HepG2 (cell line): ENCODE results near the gene NOTCH2.

ENCODE experiments used
- DPF2 ChIP-seq: sonication (generic); formaldehyde crosslinking; IDR thresholded peaks from 2 replicates; pipeline ENCODE4 v1.4.0; 2020; ENCODE audit warnings: mild to moderate bottlenecking, low read depth, missing genetic modification reagents, borderline replicate concordance
- ZNF274 ChIP-seq: sonication (generic); formaldehyde crosslinking; IDR thresholded peaks from 2 replicates; pipeline ENCODE4 v1.5.1; 2020; ENCODE audit warnings: mild to moderate bottlenecking, missing genetic modification reagents
- ZNF33B ChIP-seq: sonication (generic); formaldehyde crosslinking; IDR thresholded peaks from 2 replicates; pipeline ENCODE4 v1.5.1; 2020; ENCODE audit warnings: mild to moderate bottlenecking, missing genetic modification reagents
- TF ChIP-seq, protein P1 (sequence below): sonication (generic); formaldehyde crosslinking; IDR thresholded peaks from 2 replicates; pipeline ENCODE4 v1.5.0; 2020; ENCODE audit warnings: mild to moderate bottlenecking, missing genetic modification reagents
- TF ChIP-seq, protein P2 (sequence below): sonication (generic); formaldehyde crosslinking; IDR thresholded peaks from 2 replicates; pipeline ENCODE4 v1.4.0; 2020; ENCODE audit warnings: missing genetic modification reagents
- TF ChIP-seq, protein P3 (sequence below): sonication (generic); formaldehyde crosslinking; IDR thresholded peaks from 2 replicates; pipeline ENCODE4 v1.5.0; 2020; ENCODE audit warnings: mild to moderate bottlenecking, missing genetic modification reagents, moderate library complexity
- TF ChIP-seq, protein P4 (sequence below): sonication (generic); formaldehyde crosslinking; IDR thresholded peaks from 2 replicates; pipeline ENCODE4 v1.4.0; 2020; ENCODE audit warnings: mild to moderate bottlenecking, missing genetic modification reagents
- TF ChIP-seq, protein P5 (sequence below): sonication (generic); formaldehyde crosslinking; IDR thresholded peaks from 2 replicates; pipeline ENCODE4 v1.4.0; 2020; ENCODE audit warnings: missing genetic modification reagents

DNA sequence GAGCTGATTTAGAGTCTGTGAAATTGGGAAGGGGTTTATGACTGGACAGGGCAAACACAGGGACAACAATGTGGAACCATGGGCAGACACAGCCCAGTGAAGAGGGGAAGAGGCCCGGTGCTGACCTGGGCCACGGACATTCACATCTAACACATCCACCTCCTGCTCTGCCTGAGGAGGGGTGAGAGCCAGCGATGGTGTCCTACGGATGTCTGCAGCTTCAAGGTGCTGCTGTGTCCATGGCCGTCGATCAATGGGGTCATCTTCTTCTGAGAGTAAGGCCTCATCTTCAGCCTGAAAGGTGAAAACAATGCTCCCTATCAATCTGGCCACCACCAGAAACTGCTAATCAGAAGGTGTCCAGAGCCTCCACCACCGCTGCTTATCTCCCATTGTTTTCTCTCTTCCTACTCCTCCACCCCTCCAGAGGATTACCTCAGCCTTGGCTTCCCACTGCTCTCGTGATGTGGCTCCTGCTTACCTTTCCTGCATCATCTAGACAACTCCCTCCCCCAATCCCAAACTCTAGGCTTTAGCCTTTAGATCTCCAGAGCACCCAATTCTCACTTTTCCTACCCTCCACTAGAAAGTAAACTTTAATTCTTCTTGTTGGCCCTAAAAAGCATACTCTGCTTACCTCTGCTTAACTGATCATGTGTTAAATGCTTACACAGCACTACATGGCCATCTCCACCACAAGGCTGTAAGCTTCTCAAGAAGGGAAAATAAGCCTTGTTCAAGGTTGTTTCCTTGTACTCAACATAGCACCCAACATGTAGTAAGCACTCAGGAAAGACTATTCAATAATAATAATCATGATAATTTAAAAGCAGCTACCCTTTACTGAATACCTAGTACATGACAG is 149.1 kb downstream of the NOTCH2 start:
- TF ChIP-seq ZNF274 (CRISPR knock-in tag) (no peak), ZNF33B (CRISPR knock-in tag) (no peak), DPF2 (CRISPR knock-in tag) (no peak)
- TF ChIP-seq, protein P1, sequence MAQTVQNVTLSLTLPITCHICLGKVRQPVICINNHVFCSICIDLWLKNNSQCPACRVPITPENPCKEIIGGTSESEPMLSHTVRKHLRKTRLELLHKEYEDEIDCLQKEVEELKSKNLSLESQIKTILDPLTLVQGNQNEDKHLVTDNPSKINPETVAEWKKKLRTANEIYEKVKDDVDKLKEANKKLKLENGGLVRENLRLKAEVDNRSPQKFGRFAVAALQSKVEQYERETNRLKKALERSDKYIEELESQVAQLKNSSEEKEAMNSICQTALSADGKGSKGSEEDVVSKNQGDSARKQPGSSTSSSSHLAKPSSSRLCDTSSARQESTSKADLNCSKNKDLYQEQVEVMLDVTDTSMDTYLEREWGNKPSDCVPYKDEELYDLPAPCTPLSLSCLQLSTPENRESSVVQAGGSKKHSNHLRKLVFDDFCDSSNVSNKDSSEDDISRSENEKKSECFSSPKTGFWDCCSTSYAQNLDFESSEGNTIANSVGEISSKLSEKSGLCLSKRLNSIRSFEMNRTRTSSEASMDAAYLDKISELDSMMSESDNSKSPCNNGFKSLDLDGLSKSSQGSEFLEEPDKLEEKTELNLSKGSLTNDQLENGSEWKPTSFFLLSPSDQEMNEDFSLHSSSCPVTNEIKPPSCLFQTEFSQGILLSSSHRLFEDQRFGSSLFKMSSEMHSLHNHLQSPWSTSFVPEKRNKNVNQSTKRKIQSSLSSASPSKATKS (CRISPR knock-in tag), result no peak
- TF ChIP-seq, protein P2, sequence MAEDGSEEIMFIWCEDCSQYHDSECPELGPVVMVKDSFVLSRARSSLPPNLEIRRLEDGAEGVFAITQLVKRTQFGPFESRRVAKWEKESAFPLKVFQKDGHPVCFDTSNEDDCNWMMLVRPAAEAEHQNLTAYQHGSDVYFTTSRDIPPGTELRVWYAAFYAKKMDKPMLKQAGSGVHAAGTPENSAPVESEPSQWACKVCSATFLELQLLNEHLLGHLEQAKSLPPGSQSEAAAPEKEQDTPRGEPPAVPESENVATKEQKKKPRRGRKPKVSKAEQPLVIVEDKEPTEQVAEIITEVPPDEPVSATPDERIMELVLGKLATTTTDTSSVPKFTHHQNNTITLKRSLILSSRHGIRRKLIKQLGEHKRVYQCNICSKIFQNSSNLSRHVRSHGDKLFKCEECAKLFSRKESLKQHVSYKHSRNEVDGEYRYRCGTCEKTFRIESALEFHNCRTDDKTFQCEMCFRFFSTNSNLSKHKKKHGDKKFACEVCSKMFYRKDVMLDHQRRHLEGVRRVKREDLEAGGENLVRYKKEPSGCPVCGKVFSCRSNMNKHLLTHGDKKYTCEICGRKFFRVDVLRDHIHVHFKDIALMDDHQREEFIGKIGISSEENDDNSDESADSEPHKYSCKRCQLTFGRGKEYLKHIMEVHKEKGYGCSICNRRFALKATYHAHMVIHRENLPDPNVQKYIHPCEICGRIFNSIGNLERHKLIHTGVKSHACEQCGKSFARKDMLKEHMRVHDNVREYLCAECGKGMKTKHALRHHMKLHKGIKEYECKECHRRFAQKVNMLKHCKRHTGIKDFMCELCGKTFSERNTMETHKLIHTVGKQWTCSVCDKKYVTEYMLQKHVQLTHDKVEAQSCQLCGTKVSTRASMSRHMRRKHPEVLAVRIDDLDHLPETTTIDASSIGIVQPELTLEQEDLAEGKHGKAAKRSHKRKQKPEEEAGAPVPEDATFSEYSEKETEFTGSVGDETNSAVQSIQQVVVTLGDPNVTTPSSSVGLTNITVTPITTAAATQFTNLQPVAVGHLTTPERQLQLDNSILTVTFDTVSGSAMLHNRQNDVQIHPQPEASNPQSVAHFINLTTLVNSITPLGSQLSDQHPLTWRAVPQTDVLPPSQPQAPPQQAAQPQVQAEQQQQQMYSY, result no peak
- TF ChIP-seq, protein P3, sequence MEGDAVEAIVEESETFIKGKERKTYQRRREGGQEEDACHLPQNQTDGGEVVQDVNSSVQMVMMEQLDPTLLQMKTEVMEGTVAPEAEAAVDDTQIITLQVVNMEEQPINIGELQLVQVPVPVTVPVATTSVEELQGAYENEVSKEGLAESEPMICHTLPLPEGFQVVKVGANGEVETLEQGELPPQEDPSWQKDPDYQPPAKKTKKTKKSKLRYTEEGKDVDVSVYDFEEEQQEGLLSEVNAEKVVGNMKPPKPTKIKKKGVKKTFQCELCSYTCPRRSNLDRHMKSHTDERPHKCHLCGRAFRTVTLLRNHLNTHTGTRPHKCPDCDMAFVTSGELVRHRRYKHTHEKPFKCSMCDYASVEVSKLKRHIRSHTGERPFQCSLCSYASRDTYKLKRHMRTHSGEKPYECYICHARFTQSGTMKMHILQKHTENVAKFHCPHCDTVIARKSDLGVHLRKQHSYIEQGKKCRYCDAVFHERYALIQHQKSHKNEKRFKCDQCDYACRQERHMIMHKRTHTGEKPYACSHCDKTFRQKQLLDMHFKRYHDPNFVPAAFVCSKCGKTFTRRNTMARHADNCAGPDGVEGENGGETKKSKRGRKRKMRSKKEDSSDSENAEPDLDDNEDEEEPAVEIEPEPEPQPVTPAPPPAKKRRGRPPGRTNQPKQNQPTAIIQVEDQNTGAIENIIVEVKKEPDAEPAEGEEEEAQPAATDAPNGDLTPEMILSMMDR (CRISPR knock-in tag), result no peak
- TF ChIP-seq, protein P4, sequence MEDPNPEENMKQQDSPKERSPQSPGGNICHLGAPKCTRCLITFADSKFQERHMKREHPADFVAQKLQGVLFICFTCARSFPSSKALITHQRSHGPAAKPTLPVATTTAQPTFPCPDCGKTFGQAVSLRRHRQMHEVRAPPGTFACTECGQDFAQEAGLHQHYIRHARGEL, result no peak
- TF ChIP-seq, protein P5, sequence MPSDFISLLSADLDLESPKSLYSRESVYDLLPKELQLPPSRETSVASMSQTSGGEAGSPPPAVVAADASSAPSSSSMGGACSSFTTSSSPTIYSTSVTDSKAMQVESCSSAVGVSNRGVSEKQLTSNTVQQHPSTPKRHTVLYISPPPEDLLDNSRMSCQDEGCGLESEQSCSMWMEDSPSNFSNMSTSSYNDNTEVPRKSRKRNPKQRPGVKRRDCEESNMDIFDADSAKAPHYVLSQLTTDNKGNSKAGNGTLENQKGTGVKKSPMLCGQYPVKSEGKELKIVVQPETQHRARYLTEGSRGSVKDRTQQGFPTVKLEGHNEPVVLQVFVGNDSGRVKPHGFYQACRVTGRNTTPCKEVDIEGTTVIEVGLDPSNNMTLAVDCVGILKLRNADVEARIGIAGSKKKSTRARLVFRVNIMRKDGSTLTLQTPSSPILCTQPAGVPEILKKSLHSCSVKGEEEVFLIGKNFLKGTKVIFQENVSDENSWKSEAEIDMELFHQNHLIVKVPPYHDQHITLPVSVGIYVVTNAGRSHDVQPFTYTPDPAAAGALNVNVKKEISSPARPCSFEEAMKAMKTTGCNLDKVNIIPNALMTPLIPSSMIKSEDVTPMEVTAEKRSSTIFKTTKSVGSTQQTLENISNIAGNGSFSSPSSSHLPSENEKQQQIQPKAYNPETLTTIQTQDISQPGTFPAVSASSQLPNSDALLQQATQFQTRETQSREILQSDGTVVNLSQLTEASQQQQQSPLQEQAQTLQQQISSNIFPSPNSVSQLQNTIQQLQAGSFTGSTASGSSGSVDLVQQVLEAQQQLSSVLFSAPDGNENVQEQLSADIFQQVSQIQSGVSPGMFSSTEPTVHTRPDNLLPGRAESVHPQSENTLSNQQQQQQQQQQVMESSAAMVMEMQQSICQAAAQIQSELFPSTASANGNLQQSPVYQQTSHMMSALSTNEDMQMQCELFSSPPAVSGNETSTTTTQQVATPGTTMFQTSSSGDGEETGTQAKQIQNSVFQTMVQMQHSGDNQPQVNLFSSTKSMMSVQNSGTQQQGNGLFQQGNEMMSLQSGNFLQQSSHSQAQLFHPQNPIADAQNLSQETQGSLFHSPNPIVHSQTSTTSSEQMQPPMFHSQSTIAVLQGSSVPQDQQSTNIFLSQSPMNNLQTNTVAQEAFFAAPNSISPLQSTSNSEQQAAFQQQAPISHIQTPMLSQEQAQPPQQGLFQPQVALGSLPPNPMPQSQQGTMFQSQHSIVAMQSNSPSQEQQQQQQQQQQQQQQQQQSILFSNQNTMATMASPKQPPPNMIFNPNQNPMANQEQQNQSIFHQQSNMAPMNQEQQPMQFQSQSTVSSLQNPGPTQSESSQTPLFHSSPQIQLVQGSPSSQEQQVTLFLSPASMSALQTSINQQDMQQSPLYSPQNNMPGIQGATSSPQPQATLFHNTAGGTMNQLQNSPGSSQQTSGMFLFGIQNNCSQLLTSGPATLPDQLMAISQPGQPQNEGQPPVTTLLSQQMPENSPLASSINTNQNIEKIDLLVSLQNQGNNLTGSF (CRISPR knock-in tag), result no peak
